ENCODE data around the gene WFDC6.

WFDC6 gene

DNA sequence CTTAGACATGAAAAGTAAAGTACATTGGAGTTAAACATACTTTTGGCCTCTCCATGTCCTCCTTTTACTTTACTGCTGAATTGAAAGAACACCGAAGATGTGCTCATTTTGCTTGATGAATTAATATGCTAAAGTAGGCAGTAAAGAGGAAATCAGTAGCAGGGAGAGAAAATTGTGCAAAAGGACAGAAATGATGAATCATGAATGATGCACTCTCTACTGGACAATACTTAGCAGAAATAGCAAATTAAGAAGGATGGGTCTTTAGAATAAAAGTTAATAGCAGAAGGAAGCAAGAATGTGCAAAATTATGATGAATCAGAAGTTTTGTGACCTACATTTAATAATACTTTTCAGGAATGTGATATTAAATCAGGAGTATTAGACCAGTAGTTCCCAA lies 15.5 kb downstream of the WFDC6 start:
- Histone ChIP-seq H3K4me3 (ENCODE audit: low read depth in 1 of 5, low read length in 5 of 5) (no peak overlapping the region), H3K36me3 (ENCODE audit: control insufficient read depth in 5 of 5, insufficient read depth in 5 of 5, low read length in 5 of 5) (no peaks in the 10 kb centered on the region), H3K9ac (ENCODE audit: low read length in 5 of 5) (no peak overlapping the region), H3K27ac (ENCODE audit: low read depth, low read length) (no peak overlapping the region), H3K4me1 (ENCODE audit: control insufficient read depth in 5 of 5, insufficient read depth in 5 of 5, low read length in 5 of 5) (no peaks in the 10 kb centered on the region), H3K9me3 (ENCODE audit: control insufficient read depth in 5 of 5, low read length in 5 of 5) (no peaks in the 10 kb centered on the region), H3K27me3 (ENCODE audit: control insufficient read depth in 5 of 5, insufficient read depth in 4 of 5, low read length in 5 of 5) (peaks cover 4 to 19% (median 12%) of the 10 kb centered on the region in 5 donors)

DNA sequence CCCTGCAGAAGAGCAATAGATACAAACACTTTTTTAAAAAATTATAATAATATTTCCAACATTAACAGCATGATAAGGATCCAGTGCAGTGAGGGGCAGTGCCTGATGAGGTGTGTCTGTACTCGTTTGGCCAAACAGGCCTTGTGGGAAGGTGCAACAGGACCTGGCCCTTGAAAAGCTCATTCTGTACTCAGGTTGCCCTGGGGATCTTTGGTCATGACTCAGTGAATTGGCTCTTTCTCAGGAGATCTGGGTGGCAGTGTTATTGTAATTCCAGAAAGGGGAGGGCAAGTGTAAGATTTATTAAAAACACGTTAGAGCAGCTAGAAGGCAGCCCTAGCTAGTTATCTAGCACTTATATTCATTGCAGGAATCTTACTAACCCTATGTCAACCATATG lies 21.0 kb downstream of the WFDC6 start:
- Histone ChIP-seq H3K27ac (ENCODE audit: low read depth, low read length) (no peak overlapping the region), H3K9me3 (ENCODE audit: control insufficient read depth in 5 of 5, low read length in 5 of 5) (no peaks in the 10 kb centered on the region), H3K27me3 (ENCODE audit: control insufficient read depth in 5 of 5, insufficient read depth in 4 of 5, low read length in 5 of 5) (peaks cover 0 to 6% (median 3%) of the 10 kb centered on the region in 5 donors), H3K4me1 (ENCODE audit: control insufficient read depth in 5 of 5, insufficient read depth in 5 of 5, low read length in 5 of 5) (no peaks in the 10 kb centered on the region), H3K9ac (ENCODE audit: low read length in 5 of 5) (no peak overlapping the region), H3K36me3 (ENCODE audit: control insufficient read depth in 5 of 5, insufficient read depth in 5 of 5, low read length in 5 of 5) (no peaks in the 10 kb centered on the region), H3K4me3 (ENCODE audit: low read depth in 1 of 5, low read length in 5 of 5) (no peak overlapping the region)

DNA sequence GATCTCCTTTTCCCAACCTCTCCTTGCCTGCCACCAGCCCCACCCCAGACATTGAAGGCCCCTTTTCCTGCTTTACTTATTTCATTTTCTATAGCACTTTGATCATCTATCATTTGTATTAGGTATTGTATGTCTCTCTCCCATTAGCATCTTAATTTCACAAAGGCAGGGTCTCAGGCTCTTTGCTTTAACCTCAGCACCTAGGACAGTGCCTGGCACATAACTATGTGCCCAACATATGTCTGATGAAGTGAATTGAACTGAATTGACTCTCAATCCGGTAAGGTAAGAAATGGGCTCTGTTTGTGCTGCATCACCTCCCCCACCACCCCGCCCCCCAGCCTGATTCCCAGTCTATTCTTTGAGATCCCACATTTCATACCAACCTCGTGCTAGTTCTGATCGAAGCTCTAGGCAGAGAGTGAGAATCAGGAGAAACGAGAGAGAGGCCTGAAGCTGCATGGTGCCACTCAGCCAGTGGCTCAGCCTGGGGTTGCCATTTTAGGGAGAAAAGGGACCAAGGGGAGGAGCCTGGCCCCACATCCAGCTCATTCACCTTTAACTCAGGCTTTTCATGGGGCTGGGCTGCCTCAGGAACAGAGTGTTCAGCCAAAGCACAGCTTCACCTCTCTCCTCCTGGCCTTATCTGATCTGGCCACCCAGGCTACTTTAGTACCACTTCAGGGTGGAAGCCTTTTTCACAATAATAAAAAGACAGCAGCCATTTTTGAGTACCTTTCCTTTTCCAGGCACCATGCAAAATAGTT lies 24.0 kb downstream of the WFDC6 start, which contains the start of gene SPINT3:
Gene SPINT3 (minus strand): TSS at position 476 of the 767 bp plus-strand sequence. CDS start 14 bp downstream, at position 462.
- no peaks in the 10 kb centered on the region for H3K36me3 ChIP-seq (ENCODE audit: control insufficient read depth in 5 of 5, insufficient read depth in 5 of 5, low read length in 5 of 5)
- H3K9me3 ChIP-seq (ENCODE audit: control insufficient read depth in 5 of 5, low read length in 5 of 5): no peaks in the 10 kb centered on the region
- H3K4me3 ChIP-seq (ENCODE audit: low read depth in 1 of 5, low read length in 5 of 5): no peak within 1 kb of the TSS
- no peak within 1 kb of the TSS for H3K9ac ChIP-seq (ENCODE audit: low read length in 5 of 5)
- peaks cover 0 to 6% (median 0%) of the 10 kb centered on the region in 5 donors for H3K27me3 ChIP-seq (ENCODE audit: control insufficient read depth in 5 of 5, insufficient read depth in 4 of 5, low read length in 5 of 5)
- H3K4me1 ChIP-seq (ENCODE audit: control insufficient read depth in 5 of 5, insufficient read depth in 5 of 5, low read length in 5 of 5): no peaks in the 10 kb centered on the region
- no peak within 1 kb of the TSS for H3K27ac ChIP-seq (ENCODE audit: low read depth, low read length)

DNA sequence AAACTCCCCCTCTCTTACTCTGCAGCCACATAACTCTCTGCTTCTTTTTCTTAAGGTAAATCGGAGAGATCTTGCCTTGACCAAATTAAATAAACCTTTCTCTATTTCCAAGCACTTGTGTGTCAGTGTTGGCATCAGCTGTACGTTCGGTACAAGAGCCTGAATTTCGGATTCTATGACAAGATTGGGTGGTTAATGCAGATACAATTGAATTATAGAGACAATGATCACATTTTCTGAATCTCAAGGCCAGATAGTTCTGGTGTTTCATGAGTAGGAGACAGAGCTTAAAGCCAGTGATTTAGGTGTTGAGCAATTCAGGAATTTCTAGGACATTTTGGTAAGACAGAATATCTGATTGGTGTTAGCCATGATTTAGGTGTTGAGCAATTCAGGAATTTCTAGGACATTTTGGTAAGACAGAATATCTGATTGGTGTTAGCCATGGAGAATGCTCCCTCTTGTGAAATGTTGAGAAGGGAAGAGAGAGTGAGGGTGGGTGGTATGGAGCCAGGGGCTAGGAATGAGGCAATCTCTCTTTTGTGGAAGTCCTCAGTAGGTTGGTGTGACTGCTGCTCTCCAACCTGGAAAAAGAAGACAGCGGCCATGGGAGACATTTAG lies 28.9 kb downstream of the WFDC6 start:
- Histone ChIP-seq H3K9ac (ENCODE audit: low read length in 5 of 5) (no peak overlapping the region), H3K9me3 (ENCODE audit: control insufficient read depth in 5 of 5, low read length in 5 of 5) (no peaks in the 10 kb centered on the region), H3K27me3 (ENCODE audit: control insufficient read depth in 5 of 5, insufficient read depth in 4 of 5, low read length in 5 of 5) (peaks cover 0 to 7% (median 3%) of the 10 kb centered on the region in 5 donors), H3K27ac (ENCODE audit: low read depth, low read length) (no peak overlapping the region), H3K4me3 (ENCODE audit: low read depth in 1 of 5, low read length in 5 of 5) (no peak overlapping the region), H3K36me3 (ENCODE audit: control insufficient read depth in 5 of 5, insufficient read depth in 5 of 5, low read length in 5 of 5) (no peaks in the 10 kb centered on the region), H3K4me1 (ENCODE audit: control insufficient read depth in 5 of 5, insufficient read depth in 5 of 5, low read length in 5 of 5) (no peaks in the 10 kb centered on the region)

DNA sequence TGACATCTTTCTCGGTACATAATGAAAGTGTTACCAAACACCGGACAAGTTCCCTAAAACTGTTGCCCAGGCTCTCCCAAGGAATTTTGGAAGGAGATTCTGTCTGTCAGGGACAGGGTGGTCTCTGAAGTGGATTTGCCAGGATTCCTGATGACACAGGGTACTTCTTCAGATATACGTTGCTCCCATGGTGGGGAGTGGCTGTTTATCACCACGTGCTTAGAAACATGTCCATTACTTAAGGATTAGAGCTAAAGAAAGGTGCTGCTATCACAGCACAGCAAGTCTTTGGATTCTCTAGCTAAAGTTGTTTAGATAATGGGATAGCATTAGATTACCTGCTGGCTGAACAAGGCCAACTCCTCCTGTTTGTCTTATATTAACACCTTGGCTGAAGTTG lies 30.2 kb downstream of the WFDC6 start:
- no peaks in the 10 kb centered on the region for H3K9me3 ChIP-seq (ENCODE audit: control insufficient read depth in 5 of 5, low read length in 5 of 5)
- peaks cover 0 to 10% (median 6%) of the 10 kb centered on the region in 5 donors for H3K27me3 ChIP-seq (ENCODE audit: control insufficient read depth in 5 of 5, insufficient read depth in 4 of 5, low read length in 5 of 5)
- H3K36me3 ChIP-seq (ENCODE audit: control insufficient read depth in 5 of 5, insufficient read depth in 5 of 5, low read length in 5 of 5): no peaks in the 10 kb centered on the region
- H3K4me3 ChIP-seq (ENCODE audit: low read depth in 1 of 5, low read length in 5 of 5): no peak overlapping the region
- H3K9ac ChIP-seq (ENCODE audit: low read length in 5 of 5): no peak overlapping the region
- H3K27ac ChIP-seq (ENCODE audit: low read depth, low read length): no peak overlapping the region
- no peaks in the 10 kb centered on the region for H3K4me1 ChIP-seq (ENCODE audit: control insufficient read depth in 5 of 5, insufficient read depth in 5 of 5, low read length in 5 of 5)

DNA sequence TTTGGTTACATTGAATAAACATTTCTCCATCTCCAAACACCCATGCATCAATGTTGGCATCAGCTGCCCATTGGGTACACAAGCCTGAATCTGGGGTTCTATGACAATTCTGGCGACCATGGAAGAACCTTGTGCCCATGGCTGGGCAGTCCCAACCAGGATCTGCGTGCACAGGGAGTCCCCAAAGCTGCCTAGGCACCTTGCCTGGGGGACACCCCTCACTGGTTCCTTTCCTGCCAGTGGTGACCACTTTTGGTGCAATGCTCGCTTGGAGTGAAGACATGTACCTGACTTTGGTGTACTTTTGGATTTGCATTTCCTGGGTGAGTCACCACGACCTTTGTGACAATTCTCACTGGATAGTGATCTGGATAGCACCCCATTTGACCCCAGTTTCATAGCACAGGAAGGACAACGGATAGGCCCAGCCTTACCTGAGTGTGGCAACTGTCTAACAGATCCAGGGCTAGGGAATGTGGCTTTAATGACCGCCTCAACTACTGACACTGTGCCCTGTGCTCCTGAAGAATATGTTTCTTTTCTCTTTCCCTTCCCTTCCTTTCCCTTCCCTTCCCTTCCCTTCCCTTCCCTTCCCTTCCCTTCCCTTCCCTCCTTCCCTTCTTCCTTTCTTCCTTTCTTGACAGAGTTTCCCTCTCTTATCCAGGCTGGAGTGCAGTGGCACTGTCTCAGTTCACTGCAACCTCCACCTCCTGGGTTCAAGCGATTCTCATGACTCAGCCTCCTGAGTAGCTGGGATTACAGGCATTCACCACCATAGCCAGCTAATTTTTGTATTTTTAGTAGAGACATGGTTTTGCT lies 31.0 kb downstream of the WFDC6 start:
- Histone ChIP-seq H3K27ac (ENCODE audit: low read depth, low read length) (no peak overlapping the region), H3K36me3 (ENCODE audit: control insufficient read depth in 5 of 5, insufficient read depth in 5 of 5, low read length in 5 of 5) (no peaks in the 10 kb centered on the region), H3K4me1 (ENCODE audit: control insufficient read depth in 5 of 5, insufficient read depth in 5 of 5, low read length in 5 of 5) (no peaks in the 10 kb centered on the region), H3K4me3 (ENCODE audit: low read depth in 1 of 5, low read length in 5 of 5) (no peak overlapping the region), H3K9me3 (ENCODE audit: control insufficient read depth in 5 of 5, low read length in 5 of 5) (no peaks in the 10 kb centered on the region), H3K27me3 (ENCODE audit: control insufficient read depth in 5 of 5, insufficient read depth in 4 of 5, low read length in 5 of 5) (peaks cover 0 to 8% (median 4%) of the 10 kb centered on the region in 5 donors), H3K9ac (ENCODE audit: low read length in 5 of 5) (no peak overlapping the region)

DNA sequence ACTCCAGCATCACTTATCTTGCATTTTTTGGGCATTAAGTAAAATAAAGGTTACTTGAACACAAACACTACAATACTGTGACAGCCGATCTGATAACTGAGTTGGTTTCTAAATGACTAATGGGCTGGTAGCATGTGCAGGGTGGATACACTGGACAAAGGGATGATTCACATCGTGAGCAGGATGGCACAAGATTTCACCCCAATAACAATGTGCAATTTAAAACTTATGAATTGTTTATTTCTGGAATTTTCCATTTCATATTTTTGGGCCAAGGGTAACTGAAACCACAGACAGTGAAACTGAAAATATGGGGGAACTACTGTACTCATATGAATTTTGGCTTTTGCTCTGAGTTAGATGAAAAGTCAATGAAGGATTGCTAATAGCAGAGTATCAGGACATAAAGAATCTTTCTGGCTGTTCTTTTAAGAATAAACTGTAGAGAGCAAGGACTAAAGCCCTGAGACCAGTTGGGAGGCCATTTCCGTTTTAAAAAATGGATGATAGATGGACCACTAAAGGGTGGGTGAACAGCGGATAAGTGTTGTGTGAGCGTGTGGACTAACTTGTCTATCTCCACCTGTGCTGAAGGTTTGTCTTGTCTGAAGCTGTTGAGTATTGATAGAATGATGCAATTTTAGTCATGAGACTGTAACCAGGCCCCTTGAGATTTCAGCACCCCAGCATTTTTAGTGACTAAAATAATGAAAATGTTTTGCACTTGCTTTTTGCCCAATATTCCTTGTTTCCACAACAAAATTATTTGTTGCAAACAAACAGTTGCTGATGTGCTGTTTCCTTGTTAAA lies 32.1 kb downstream of the WFDC6 start:
- no peaks in the 10 kb centered on the region for H3K36me3 ChIP-seq (ENCODE audit: control insufficient read depth in 5 of 5, insufficient read depth in 5 of 5, low read length in 5 of 5)
- no peak overlapping the region for H3K4me3 ChIP-seq (ENCODE audit: low read depth in 1 of 5, low read length in 5 of 5)
- peaks cover 0 to 8% (median 4%) of the 10 kb centered on the region in 5 donors for H3K27me3 ChIP-seq (ENCODE audit: control insufficient read depth in 5 of 5, insufficient read depth in 4 of 5, low read length in 5 of 5)
- no peaks in the 10 kb centered on the region for H3K4me1 ChIP-seq (ENCODE audit: control insufficient read depth in 5 of 5, insufficient read depth in 5 of 5, low read length in 5 of 5)
- no peak overlapping the region for H3K27ac ChIP-seq (ENCODE audit: low read depth, low read length)
- H3K9ac ChIP-seq (ENCODE audit: low read length in 5 of 5): no peak overlapping the region
- H3K9me3 ChIP-seq (ENCODE audit: control insufficient read depth in 5 of 5, low read length in 5 of 5): no peaks in the 10 kb centered on the region

DNA sequence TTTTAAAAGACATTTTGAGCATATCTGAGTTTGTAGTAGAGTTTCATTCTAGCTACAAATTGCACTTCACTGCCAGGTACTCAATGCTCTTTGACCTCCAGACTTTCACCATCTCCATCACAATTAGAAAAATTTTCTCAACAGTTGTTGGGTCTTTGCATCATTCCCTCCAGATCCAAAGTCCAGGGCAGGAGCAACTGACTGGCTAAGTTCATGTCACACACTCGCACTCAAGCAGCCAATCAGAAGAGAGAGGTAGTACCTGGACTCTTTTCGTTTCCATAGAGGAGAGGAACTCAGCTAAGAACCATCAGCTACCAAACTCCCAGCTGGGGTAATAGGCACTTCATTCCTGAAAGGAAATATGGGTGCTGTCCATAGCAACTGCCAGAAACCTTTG lies 32.9 kb downstream of the WFDC6 start:
- Histone ChIP-seq H3K36me3 (ENCODE audit: control insufficient read depth in 5 of 5, insufficient read depth in 5 of 5, low read length in 5 of 5) (no peaks in the 10 kb centered on the region), H3K9me3 (ENCODE audit: control insufficient read depth in 5 of 5, low read length in 5 of 5) (no peaks in the 10 kb centered on the region), H3K27me3 (ENCODE audit: control insufficient read depth in 5 of 5, insufficient read depth in 4 of 5, low read length in 5 of 5) (peaks cover 0 to 8% (median 4%) of the 10 kb centered on the region in 5 donors), H3K4me3 (ENCODE audit: low read depth in 1 of 5, low read length in 5 of 5) (no peak overlapping the region), H3K9ac (ENCODE audit: low read length in 5 of 5) (no peak overlapping the region), H3K27ac (ENCODE audit: low read depth, low read length) (no peak overlapping the region), H3K4me1 (ENCODE audit: control insufficient read depth in 5 of 5, insufficient read depth in 5 of 5, low read length in 5 of 5) (no peaks in the 10 kb centered on the region)

DNA sequence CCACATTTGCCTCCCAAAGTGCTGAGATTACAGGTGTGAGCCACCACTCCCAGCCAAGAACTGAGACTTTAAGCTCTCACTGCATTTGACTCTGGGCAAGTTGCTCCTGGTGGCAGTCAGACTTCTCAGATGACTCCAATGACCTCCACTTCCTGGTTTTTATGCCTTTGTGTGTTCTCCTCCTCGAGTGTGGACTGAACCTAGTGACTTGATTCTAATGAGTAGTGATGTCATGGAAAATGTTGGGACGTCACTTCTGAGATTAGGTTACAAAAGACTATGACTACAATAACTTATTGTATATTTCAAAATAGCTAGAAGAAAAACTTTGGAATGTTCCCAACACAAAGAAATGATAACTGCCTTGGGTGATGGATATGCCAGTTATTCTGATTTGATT lies 35.9 kb downstream of the WFDC6 start:
- Histone ChIP-seq H3K27me3 (ENCODE audit: control insufficient read depth in 5 of 5, insufficient read depth in 4 of 5, low read length in 5 of 5) (peaks cover 0 to 18% (median 9%) of the 10 kb centered on the region in 5 donors), H3K9me3 (ENCODE audit: control insufficient read depth in 5 of 5, low read length in 5 of 5) (no peaks in the 10 kb centered on the region), H3K27ac (ENCODE audit: low read depth, low read length) (no peak overlapping the region), H3K4me3 (ENCODE audit: low read depth in 1 of 5, low read length in 5 of 5) (no peak overlapping the region), H3K9ac (ENCODE audit: low read length in 5 of 5) (no peak overlapping the region), H3K4me1 (ENCODE audit: control insufficient read depth in 5 of 5, insufficient read depth in 5 of 5, low read length in 5 of 5) (no peaks in the 10 kb centered on the region), H3K36me3 (ENCODE audit: control insufficient read depth in 5 of 5, insufficient read depth in 5 of 5, low read length in 5 of 5) (no peaks in the 10 kb centered on the region)

Measured in subcutaneous abdominal adipose tissue (tissue), 5 donors.